Fibroblast of villous mesenchyme (primary cell): ENCODE data around the gene MOCS1. TPM values are rescaled to one million over a fixed set of nuclear protein-coding genes. Genes with fewer than 3 reads are reported as not detected.

Source experiments
- DNase-seq: peaks from one replicate; pipeline ENCODE4 v3.0.0-alpha.2; 2010; ENCODE audit warnings: low read depth
- H3K4me3 ChIP-seq: 2 replicates; pipeline ENCODE4 v1.5.1; 2011; ENCODE audit warnings: low read depth, mild to moderate bottlenecking, low read length
- CTCF ChIP-seq: IDR thresholded peaks from 2 replicates; pipeline ENCODE4 v1.5.1; 2012; ENCODE audit warnings: low read depth, mild to moderate bottlenecking, low read length; ENCODE audit not compliant: insufficient read depth
- total RNA-seq: library from RNA; depleted of rRNA; stranded (reverse); fragments of >200 nt; gene quantifications from 2 replicates; pipeline ENCODE4 v1.2.3, GENCODE V29; 2012

The MOCS1 gene
- total RNA-seq, 1 donor, result 10.8 TPM

- H3K4me3 ChIP-seq, result no peak overlapping the region
- TF ChIP-seq CTCF, result no peak
- DNase-seq, result no peak
These were observed 75.2 kb downstream of the MOCS1 start for GRCh38 chr6:39859025-39859424.

GRCh38 chr6:39855356-39855995 lies 78.8 kb downstream of the MOCS1 start:
- DNase-seq, result no peak
- TF ChIP-seq CTCF, result no peak
- H3K4me3 ChIP-seq, result no peak overlapping the region

Other genes with a start within 250 kb of the MOCS1 start
- gene KIF6, start 209.1 kb downstream of the MOCS1 start, total RNA-seq, result 0.32 and 0.43 TPM in 2 replicates
- gene DAAM2, start 142.1 kb downstream of the MOCS1 start, total RNA-seq, result 13.8 and 16.1 TPM in 2 replicates